Measurements from ENCODE around the gene CRTC2.

The CRTC2 gene

DNA sequence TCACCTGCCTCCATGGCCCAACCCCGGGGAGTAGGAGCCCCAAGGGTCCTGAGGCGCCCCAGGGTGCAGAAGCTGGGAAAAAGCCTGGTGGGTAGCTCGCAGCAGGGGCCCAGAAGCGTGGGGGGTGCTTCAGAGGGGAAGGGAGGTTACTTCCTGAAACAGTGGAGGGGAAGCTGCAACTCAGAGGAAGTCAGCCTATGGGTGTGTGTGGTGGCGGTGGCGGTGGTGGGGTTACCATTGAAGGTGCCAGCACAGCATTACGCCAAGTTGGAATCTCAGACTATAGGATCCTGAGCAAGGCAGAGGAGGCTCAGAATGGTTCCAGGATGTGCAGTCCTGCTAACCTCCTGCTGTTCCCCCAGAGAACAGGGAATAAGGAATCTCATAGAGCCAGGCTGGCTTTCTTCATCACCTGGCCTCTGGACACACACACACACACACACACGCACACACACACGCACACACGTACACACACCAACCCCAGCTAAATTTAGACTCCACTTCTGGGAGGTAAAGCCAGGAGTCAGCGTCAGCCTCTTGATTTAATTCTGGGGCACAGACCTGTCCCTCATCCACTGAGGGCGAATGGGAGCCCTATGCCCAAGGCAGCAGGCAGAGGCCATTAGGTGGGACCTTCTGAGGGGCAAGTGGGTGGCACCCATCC, 13.1 kb downstream of the CRTC2 start:
- peak; percentile 82 for DNase-seq

DNA sequence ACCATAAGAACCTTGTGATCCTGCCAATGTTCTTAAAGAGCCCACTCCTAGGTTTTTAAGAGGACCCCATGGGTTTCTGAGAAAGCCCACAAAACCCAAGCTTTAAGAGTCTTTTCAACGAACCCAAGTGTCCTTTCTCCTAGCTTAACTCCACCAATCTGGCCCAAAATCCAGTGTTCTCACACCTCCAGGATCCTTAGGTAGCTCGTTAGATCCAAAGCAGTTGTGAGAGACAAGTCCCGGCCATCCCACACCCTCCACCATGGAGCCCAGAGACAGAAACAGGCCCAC, 13.6 kb downstream of the CRTC2 start:
- DNase-seq, result no peak

DNA sequence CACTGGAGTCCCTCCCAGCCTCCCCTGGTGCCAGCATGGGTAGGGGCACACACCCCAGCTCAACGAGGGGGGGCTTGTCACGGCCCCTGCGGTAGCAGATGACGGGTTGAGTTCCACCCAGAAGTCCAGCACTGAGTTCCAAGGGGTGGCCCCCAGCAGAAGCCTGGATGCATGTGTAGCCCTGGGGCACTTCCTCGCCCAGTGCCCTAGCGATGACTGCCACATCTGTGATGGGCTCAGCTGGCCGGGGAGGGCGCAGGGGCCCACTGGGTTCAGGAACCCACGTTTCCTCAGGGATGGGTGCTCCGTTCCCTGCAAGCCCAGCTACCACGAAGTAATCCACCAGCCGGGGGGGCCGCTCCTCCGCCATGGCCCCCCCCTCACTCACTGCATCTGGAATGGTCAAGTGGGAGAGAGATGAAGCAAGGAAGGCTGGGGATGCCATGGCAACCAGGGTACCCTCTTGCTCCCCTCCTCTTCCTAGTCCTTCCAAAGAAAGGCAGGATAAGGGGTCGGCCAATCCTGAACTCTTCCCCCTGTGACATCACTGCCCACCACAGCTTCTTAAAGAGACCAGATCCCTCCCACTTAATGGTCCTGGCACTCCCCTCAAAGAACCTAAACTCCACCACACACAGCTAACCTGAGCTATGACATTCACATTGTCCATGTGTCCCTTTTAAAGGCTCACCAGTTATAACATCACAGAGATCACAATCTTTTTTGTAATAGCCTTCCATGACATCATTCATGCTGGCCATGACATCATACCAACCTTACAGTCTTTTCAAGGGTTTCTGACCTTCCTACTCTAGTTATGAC, 14.2 kb downstream of the CRTC2 start:
- no peak for DNase-seq

DNA sequence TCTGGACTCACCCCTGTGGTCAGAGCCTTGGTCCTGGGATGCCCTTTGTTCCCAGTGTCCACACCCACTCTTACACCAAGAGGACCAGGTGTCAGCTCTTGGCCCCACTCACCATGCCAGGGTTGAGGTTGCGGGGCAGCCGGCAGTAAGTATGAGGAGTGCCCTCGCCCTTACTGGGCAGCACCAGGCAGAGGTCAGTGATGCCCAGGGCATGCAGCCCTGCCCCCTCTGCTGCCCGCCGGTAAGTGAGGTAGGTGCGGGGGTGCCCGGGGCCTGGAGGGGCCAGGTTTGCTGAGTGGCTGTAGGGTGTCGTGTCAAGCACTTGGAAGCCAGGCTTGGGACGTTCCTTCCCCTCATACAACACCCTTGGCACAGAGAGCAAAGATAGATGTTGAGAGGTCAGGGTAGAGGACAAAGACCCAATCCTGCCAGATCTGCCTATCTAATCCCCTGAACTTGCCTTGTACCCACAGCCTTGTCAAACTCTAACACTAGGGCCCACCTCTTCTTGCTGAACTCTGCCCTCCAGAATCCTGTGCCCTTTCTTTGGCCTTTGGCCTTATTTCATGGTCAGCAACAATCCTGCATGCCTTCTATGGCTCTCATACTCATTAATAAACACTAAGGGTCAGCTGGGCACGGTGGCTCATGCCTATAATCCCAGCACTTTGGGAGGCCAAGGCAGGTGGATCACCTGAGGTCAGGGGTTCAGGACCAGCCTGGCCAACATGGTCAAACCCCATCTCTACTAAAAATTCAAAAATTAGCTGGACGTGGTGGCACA, 15.5 kb downstream of the CRTC2 start:
- DNase-seq, result no peak

DNA sequence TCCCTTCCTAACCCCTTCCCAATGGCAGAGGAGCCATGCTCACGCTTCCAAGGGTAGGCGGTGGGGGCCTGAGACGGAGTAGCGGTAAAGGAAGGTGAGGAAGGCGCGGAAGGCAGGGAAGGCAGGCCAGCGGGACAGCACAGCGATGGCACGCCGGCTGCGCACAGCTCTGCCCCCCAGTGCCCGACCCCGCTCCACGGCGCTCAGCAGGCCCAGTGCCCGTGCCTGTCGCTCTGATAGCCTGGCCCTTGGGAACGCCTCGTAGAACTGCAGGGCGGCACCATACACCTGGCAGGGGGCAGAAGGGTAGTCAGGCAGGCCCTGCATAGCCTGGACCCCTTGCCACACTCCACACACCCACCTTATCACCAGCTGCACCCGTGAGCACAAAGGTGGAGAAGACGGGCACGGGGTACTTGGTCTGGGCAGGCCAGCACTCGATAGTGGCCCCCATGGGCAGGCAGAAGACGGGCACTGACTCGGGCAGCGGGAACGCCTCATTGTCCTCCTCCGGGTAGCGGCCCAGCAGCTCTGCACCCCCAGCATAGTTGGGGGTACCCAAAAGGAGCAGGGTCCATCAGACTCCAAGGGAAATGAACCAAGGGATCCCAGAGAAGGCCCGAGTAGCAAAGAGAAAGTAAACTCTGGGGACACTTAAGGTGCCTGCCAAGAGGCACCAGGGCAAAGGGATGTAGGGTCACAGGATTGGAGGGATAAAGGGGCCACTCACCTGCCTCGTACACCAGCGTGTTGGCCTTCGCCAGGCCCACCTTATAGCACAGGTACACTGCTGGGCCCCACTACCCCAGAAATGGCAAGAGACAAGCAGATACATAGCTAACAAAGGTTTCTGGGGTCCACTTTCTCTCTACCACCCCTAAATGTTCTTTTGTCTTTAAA, 16.3 kb downstream of the CRTC2 start:
- no peak for DNase-seq

DNA sequence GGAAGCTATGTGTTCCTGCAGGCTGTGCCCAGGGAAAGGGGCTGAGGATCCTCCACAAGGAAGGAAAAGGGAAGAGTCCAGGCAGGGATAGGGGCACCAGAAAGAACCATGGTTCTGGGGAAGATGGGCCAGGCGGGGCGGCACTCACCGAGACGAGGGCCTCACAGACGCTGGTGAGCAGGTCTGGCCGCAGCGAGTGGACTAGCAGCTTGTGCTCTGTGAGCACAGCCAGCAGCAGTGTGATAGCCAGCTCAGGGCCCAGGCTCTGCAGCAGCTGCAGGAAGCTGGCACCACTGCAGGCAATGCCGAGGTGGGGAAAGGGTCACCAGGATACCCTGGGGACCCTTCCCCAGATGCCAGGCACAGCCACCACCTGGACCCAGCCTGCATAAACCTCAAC, 17.7 kb downstream of the CRTC2 start:
- DNase-seq, result no peak

DNA sequence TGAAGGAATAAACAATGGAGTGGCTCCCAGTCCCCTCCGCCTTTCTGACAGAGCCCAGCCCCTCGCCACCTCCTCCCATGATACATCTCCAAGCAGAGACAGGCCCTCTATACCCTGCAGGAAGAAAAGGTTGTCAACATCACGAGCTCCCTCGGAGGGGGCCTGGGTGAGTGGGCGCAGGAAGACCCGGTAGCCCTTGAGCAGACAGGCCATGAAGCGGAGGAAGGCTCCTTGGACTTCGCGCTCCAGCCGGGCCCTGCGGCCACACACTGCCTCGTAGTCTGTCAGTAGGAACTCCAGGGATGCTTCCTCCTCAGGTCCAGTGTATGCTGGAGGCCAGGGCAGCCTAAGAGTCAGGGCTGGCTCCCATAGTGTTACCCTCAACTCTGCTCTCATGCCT, 18.9 kb downstream of the CRTC2 start:
- DNase-seq, result no peak

DNA sequence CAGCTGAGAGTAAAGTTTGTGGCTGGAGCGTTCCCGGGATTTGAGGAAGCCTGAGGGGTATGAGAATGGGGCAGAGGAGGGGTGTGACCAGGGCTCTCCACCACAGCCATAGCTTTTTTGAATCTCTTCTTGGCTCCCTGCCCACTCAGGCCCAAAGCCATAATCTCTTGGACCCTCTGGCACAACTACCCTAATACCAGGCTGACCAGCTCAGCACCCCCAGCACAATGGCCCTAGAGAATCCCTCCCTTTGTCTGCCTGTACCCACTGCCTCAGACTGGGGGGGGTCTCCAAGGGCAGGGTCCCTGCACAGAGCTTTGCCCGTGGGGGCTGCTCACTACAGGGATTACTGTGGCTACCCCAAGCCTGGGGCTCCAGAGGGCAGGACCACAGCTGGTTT, 19.4 kb downstream of the CRTC2 start:
- DNase-seq, result no peak

DNA sequence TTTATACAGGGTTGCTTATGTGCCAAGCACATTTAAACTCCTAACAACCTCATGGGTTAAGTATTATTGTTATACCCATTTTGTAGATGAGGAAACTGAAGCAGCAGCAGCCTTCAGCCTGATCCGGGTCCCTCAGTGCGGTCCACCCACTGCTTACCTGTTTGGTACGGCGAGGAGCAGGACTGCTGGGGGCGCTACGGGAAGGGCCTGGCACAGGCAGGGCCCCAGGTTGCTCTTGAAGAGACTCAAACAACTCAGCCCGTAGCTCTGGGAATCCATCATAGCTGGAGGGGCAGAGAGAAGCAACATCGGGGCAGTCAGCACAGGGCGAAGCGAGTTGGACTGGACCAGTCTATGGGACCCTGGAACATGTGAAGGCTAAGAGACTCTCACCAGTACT, 21.1 kb downstream of the CRTC2 start:
- no peak for DNase-seq

DNA sequence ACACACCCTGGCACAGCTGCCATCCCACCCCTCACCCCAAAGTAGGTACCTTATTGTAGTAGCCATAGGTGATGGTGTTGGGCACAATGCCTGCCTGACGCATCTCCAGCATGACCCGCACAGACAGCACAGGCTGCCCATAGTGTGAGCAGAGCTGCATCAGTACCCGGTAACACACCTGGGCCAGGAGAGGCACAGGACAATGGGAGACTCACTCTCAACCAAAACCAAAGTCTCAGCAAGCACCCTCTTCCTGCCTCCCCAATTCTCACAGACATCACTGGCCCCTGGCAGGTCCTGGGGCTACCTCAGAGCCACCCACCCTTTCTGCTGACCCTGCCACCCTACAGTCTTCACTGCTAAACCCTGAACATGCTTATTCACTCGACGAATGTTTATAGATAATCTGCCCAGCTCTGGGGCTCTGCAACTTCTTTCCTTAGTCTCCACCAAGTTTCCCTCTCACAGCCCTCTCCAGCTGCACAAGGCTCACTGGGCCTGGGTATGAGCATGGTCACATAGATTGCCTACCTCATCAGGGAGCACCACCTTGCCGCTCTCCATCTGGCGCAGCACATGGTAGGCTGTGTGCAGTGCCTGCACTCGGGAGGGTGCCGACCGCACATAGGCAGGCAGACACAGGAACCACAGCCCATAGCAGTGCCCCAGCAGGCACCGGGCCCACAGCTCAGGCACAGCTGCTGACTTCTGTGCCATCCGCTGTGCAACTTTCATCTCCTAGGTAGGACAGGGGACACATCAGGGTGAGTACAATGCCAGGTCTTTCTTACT, 22.2 kb downstream of the CRTC2 start:
- DNase-seq, result no peak

DNA sequence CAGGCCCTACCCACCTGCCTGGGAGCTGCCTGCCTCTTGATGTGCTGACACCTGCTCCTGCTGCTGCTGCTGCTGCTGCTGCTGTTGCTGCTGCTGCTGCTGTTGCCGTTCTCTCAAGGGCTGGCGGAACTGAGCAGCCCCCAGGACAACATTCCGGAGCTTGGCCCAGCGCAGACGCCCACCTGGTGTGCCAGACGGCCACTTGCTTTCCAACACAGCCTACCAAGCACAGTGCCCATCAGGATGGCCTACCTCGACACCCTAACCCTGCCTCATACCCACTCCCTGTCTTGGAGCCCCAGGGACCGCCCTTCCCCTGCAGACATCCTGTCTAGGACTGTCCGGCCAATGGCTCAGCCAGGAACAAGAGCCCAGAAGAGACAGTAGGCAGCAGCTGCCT, 23.7 kb downstream of the CRTC2 start:
- no peak for DNase-seq

DNA sequence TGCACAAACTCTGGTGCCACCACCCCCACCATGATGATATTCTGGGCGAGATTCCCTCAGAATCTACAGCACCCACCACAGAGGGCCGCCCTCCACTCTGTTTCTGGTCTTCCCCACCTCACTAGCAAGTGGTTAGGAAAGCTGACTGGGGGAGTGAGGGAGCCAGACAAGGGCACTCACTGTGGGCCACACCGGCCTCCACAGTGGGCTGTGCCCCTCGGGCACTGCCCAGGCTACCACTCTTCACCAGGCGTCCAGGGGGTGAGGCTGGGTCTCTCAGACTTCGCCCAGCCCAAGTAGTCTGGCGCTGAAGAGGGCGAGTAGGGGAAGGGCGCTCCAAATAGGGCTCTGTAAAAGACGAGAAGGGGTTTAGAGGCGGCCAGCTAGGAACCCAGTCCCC, 24.5 kb downstream of the CRTC2 start:
- DNase-seq, result no peak

DNA sequence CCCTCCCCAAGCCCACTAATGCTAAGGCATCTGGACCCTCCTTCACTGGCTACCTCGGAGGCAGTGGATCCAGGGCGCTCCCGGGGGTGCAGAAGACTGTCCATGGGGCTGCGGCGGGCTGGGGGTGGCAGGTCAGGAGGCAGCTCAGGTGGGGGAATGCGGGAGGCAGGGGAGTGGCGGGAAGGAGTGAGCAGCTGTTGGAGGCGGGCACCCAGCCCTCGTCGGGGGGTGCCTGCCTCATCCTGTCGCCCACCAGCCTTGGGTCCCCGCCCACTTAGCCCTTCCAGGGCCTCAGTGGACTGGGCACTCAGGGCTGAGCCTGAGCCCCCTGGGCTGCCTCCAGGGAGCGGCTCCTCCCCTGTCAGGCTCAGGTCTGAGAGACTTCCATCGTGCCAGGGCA, 25.0 kb downstream of the CRTC2 start:
- DNase-seq, result no peak

DNA sequence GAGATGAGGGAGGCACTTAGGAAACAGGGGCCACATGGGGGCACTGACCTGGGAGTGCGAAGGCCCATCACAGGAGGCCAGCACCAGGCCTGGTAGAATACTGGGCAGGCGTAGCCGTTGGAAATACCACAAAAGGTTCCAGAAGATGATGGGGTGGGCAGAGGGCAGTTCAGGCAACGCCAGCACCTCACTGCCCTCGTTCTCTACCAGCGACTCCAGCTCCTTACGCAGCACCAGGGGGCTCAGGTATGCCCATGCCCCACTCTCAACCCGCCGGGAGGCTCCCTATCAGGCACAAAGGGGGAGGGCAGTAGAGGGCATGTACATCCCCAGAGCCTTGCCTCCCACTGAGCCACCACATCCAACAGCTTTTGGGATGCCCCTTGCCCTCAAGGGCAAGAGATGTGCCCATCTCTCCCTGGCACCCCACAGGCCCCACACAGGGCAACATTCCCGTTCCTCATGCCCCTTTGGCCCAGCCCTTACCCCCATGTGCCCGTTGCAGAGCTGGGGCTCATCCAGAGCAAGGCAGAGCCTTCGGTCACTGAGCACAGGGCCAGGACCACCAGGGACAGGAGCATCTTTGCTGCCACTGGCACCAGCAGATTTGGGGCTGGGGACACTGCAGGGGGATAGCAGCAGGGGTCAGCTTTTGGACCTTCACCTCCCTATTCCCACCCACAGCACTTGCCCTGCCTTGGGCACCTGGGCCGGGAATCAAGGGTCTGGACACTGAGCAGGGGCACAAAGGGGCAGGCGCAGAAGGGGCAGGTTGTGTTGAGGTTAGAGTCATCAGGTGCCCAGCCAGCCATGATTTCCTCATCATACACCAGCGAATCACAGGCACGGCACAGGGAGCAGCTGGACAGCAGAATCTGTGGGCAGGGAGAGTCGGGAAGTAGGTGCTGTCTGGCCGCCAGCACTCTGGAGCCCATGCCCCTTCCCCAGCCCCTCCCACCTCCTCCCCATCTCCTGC, 26.0 kb downstream of the CRTC2 start:
- DNase-seq, result no peak

DNA sequence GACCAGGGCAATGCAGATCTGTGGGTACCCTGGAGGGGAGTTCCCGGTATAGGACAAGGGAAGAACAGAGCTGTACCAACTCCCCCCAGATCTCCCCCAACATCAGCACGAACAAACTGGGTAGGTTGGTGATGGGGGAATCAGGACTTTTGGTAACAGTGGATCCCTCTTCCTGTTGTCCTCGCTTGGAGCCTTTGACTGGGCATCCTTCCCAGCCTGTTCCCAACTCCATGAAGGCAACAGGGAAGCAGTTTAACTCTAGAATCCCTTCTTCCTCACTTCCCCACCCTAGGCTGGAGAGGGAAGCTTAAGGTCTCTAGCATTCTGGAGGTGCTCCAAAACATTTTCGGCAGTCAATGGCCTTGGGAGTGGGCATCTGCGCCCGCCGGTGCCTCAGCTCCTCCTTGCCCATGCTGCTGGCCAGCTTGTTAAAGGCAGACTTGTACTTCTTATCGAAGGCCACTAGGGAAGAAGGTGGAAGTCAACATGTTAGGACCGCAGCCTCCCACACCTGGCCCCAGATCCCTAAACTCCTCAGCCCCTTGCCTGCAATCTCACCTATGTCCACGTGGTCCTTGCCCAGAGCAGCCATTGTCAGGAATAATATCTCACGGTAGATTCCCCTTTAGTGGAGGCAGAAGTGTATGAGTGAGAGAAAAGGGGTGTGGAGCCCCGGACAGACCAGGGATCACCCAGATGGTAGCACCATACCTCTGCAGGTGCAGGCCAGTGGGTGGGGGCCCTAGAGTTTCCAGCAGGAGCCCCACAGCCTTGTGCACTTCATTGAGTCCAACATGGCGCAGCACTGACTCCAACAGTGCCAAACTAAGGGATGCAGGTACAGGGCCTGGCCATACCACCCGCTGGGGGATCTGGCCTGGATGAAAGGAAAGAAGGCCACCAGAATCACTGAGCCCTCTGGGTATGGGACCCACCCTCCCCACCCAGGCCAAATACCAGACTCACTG, 28.1 kb downstream of the CRTC2 start:
- DNase-seq, result no peak

DNA sequence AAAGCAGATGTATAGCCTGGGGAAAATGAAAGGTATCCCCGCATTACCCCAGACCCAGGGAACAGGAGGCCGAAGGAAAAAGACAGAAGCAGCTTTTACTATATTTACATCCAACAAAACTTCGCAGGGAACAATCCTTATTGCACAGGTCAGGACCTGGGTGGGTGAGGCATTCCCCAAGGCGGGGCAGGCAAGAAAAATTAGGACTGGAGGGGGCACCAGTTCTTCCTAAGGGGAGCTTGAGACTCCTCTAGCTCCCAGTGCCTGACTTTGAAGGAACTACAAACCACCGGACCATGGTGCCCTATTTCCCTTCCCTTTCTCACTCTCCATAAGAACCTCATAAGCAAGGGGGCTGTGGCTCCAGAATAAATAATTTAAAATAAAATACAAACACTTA, 29.0 kb downstream of the CRTC2 start:
- no peak for DNase-seq

DNA sequence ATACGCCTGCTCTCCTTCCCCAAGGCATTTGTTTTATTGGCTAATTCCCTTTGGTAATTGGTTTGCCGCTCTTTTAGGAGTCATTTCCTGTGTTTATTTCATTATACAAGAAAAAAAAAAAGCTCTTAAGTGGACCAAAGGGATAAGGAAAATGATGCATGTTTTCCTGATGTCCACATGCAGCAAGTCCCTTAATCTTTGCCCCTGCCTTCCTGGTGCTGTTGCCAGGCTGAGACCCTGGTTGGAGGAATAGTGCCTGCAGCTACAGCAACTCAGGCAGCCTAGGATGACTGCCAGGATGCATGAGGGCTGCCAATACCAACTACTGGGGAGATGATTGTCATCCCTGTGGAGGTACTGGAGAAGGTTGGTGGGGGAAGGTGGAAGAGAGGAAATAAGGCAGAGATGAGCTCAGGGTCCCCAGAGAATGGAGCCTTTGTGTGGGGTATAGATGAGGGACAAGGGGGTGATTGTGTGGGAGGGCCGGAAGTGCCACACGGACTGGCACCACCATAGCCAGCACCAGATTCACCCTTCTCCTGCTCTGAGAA, 29.5 kb downstream of the CRTC2 start:
- no peak for DNase-seq

DNA sequence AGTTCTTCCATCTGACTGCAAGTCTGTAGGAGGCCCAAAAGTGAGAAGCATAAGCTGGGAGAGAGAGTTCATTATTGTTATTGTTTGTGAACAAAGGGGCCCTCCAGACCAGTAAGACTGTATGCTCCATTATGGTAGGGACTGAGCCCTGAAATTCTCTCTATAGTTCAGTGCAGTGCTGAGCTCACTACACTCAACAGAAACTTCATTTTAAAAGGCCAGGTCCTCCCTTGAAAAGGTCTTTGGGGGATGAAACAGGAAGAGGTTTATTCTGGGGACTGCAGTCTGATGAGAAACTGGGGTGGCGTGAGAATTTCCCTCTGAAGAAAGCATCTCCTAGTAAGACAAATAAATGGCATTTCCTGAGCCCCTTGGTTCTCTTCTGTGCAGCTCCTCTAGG, 30.2 kb downstream of the CRTC2 start:
- no peak for DNase-seq

DNA sequence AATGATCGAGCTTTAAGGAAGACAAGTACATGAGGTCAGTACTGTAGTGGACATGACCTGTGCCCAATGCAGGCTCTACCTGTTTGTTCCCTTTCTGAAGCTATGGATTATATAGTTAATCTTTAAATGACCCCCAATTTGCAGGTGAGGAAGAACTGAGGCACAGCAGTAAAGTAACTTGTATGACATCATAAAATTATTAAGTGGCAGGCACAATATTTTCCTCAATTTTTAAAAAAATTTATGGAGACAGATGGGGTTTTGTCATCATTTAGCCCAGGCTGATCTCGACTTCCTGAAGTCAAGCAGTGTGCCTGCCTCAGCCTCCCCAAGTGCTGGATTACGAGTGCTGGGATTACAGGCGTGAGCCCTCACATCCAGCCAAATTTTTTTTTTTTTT, 32.0 kb downstream of the CRTC2 start:
- no peak for DNase-seq

All from CD4-positive, alpha-beta T cell treated with Interleukin-17A for 4 hours (primary cell).